ENCODE results near the gene DLX2. TPM values are rescaled to one million over a fixed set of nuclear protein-coding genes. Genes with fewer than 3 reads are reported as not detected.
"Not testable (repeated sequence)": the region's sequence is repeated elsewhere in the genome, so short reads cannot be mapped to it uniquely, and the experiment has no call there.

DLX2 gene
- total RNA-seq, 1 experiment from 2014 or later: 0.76 TPM

DNA sequence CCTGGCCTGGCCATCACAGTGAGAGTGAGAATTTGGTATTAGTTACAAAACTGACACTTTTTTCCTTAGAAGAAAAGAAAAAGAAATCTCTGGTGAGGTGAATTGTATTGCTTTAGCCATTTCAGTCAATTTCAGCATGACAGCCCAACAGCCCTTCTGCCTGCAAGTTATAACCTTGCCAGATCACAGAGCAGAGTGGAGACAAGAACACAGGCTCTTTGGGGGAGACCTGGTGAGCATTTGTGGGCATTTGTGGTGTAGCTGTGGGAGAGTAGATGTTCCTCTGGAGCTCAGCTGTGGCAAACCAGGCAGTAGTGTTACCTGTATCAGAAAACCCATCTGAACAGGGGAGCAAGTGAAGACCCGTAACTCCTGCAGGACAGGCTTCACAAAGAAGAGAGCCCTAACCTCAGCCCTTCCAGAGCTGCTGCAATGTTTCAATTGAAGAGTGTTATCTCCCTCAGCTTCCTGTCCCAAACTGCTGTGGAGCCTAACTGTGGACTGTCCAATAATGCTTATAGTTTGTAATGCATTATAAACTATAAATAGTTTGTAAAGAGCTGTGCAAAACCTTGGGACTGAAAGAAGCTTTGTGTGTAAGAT, 40.2 kb downstream of the DLX2 start:
- BruUV-seq (replicated peaks): no TSS peak
- POLR2A ChIA-PET (ENCODE audit: unreplicated experiment): no interaction called here

GRCh38 chr2:172060118-172060517, 42.6 kb downstream of the DLX2 start:
- H3K36me3 ChIP-seq (ENCODE audit: low read depth); H3K4me1 ChIP-seq (replicated peaks; ENCODE audit: insufficient read depth); H3K9me3 ChIP-seq (ENCODE audit: insufficient read depth, low read depth); H4K20me1 ChIP-seq (ENCODE audit: insufficient read depth); H3F3A ChIP-seq (ENCODE audit: insufficient read depth, low read depth); H3K27ac ChIP-seq; H3K79me2 ChIP-seq (ENCODE audit: low read depth); intact Hi-C loops (cut with micrococcal nuclease; ENCODE audit: unreplicated experiment); H3K27me3 ChIP-seq (ENCODE audit: insufficient read depth, low read depth); H3K9me2 ChIP-seq (ENCODE audit: insufficient read depth); DNase-seq; H3K4me3 ChIP-seq; BruUV-seq (replicated peaks); H3K4me2 ChIP-seq; H2AFZ ChIP-seq; POLR2A ChIA-PET (ENCODE audit: unreplicated experiment): not testable (repeated sequence)
- CTCF ChIA-PET: interaction anchor here (0.5 to 0.6 kb wide), 3 partner anchors 19 to 979 kb away, joined by 3 to 6 read pairs (median 4); no protein-coding TSS in a partner anchor

More for the DNA sequence above, 40.2 kb downstream of the DLX2 start:
- Histone ChIP-seq H3F3A (ENCODE audit: insufficient read depth, low read depth) (no peaks in the 10 kb centered on the region), H3K9me2 (ENCODE audit: insufficient read depth) (no peaks in the 10 kb centered on the region), H3K27me3 (ENCODE audit: insufficient read depth, low read depth) (no peaks in the 10 kb centered on the region), H3K36me3 (ENCODE audit: low read depth) (0 out of 2 replicates have a peak, but pooled peaks cover 10% of the 10 kb centered on the region), H2AFZ (no peak overlapping the region), H3K4me2 (no peak overlapping the region), H3K4me3 (no peak overlapping the region), H4K20me1 (ENCODE audit: insufficient read depth) (no peaks in the 10 kb centered on the region), H3K4me1 (replicated peaks; ENCODE audit: insufficient read depth) (no peaks in the 10 kb centered on the region), H3K27ac (no peak overlapping the region), H3K79me2 (ENCODE audit: low read depth) (no peaks in the 10 kb centered on the region), H3K9me3 (ENCODE audit: insufficient read depth, low read depth) (no peaks in the 10 kb centered on the region)
- TF ChIP-seq EZH2 (IDR thresholded peaks at IDR 0.05; ENCODE audit: low read depth) (no peak), CTCF (conservative IDR thresholded peaks at IDR 0.05) (no peak)
- intact Hi-C loops (cut with micrococcal nuclease; ENCODE audit: unreplicated experiment): no loop called here
- no peak for DNase-seq
- CTCF ChIA-PET: no interaction called here

DNA sequence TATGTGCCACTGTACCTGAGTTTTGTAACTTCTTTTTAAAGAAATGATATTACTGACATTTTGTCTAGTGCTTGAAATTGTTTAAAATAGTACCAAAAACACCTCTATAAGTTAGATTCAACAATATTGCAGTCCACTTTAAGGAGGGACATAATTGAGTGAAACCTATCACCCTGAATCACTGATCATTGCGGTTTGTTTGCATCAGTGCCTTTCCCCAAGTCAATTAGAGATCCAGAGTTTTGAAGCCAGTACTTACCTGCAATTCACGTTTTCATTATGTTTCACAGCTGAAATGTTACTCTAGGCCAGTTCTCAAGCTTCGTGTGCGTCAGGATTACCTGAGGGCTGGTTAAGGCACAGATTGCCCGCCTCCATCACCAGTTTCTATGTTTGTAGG, 44.0 kb downstream of the DLX2 start:
- ChIA-PET CTCF (interaction anchor here (0.7 kb wide), 1 partner anchor 1010 kb away, joined by 6 read pairs; no protein-coding TSS in a partner anchor), POLR2A (ENCODE audit: unreplicated experiment) (interaction anchor here (0.7 kb wide), 1 partner anchor 20 kb away, joined by 7 read pairs; no protein-coding TSS in a partner anchor)
- Histone ChIP-seq H3K79me2 (ENCODE audit: low read depth) (no peaks in the 10 kb centered on the region), H3K9me3 (ENCODE audit: insufficient read depth, low read depth) (no peaks in the 10 kb centered on the region), H3K9me2 (ENCODE audit: insufficient read depth) (no peaks in the 10 kb centered on the region), H3K4me1 (replicated peaks; ENCODE audit: insufficient read depth) (no peaks in the 10 kb centered on the region), H3K4me3 (no peak overlapping the region), H3K27me3 (ENCODE audit: insufficient read depth, low read depth) (no peaks in the 10 kb centered on the region), H2AFZ (no peak overlapping the region), H3K36me3 (ENCODE audit: low read depth) (no peaks in the 10 kb centered on the region), H3K27ac (no peak overlapping the region), H3F3A (ENCODE audit: insufficient read depth, low read depth) (no peaks in the 10 kb centered on the region), H3K4me2 (no peak overlapping the region), H4K20me1 (ENCODE audit: insufficient read depth) (no peaks in the 10 kb centered on the region)
- TF ChIP-seq EZH2 (IDR thresholded peaks at IDR 0.05; ENCODE audit: low read depth) (no peak), CTCF (conservative IDR thresholded peaks at IDR 0.05) (no peak)
- BruUV-seq (replicated peaks): no TSS peak
- no peak for DNase-seq
- intact Hi-C loops (cut with micrococcal nuclease; ENCODE audit: unreplicated experiment): no loop called here

- Histone ChIP-seq H3F3A (ENCODE audit: insufficient read depth, low read depth) (no peaks in the 10 kb centered on the region), H3K27me3 (ENCODE audit: insufficient read depth, low read depth) (no peaks in the 10 kb centered on the region), H3K36me3 (ENCODE audit: low read depth) (no peaks in the 10 kb centered on the region), H3K4me1 (replicated peaks; ENCODE audit: insufficient read depth) (no peaks in the 10 kb centered on the region), H3K27ac (no peak overlapping the region), H3K9me2 (ENCODE audit: insufficient read depth) (no peaks in the 10 kb centered on the region), H3K9me3 (ENCODE audit: insufficient read depth, low read depth) (no peaks in the 10 kb centered on the region), H2AFZ (no peak overlapping the region), H3K4me3 (no peak overlapping the region), H4K20me1 (ENCODE audit: insufficient read depth) (no peaks in the 10 kb centered on the region), H3K79me2 (ENCODE audit: low read depth) (no peaks in the 10 kb centered on the region), H3K4me2 (no peak overlapping the region)
- no peak for TF ChIP-seq CTCF (conservative IDR thresholded peaks at IDR 0.05)
- no peak for TF ChIP-seq EZH2 (IDR thresholded peaks at IDR 0.05; ENCODE audit: low read depth)
- CTCF ChIA-PET: no interaction called here
- POLR2A ChIA-PET (ENCODE audit: unreplicated experiment): interaction anchor here (0.5 kb wide), 1 partner anchor 20 kb away, joined by 5 read pairs; no protein-coding TSS in a partner anchor
- DNase-seq: no peak
- intact Hi-C loops (cut with micrococcal nuclease; ENCODE audit: unreplicated experiment): no loop called here
- no TSS peak for BruUV-seq (replicated peaks)
Observed at GRCh38 chr2:172056293-172056692, 46.4 kb downstream of the DLX2 start.

Data from PC-9 (cell line).